ENCODE data around the gene CUBN. TPM values are rescaled to one million over a fixed set of nuclear protein-coding genes. Genes with fewer than 3 reads are reported as not detected.

Gene CUBN
- total and polyA plus RNA-seq, 9 of the 15 experiments (the other 6 are each of a cell fraction or from before 2014, with no cell fraction given) = 0.04 to 0.33 (median 0.09) TPM

- TF ChIP-seq SMARCE1 (IDR thresholded peaks at IDR 0.05) = peak; percentile 13; the same call in 1 of the 2 replicates
- no peak; the same call in 1 of the 2 replicates for TF ChIP-seq CEBPG (CRISPR knock-in tag; IDR thresholded peaks at IDR 0.05)
- 0 out of 4 replicates have a peak, but pooled peaks of 1 of the 2 experiments have one; percentile 26 for TF ChIP-seq CEBPG (tag; conservative IDR thresholded peaks at IDR 0.05 in 1 of 2, IDR thresholded peaks at IDR 0.05 in 1 of 2)
- no peak for TF ChIP-seq ZNF449 (CRISPR knock-in tag; IDR thresholded peaks at IDR 0.05)
Measured at GRCh38 chr10:16996530-16996964, 133.1 kb downstream of the CUBN start (continued).

- ATAC-seq = peak; percentile 89
- Histone ChIP-seq H3K4me1 (replicated peaks in 1 of 2; ENCODE audit: control insufficient read depth in 2 of 2, insufficient read depth in 2 of 2, low read length in 2 of 2) (peaks cover 0 to 13% of the 10 kb centered on the region in 2 experiments; a peak in 2 of 5 replicates), H3K27me3 (ENCODE audit: control insufficient read depth in 2 of 2, insufficient read depth in 2 of 2, low read length in 2 of 2) (no peaks in the 10 kb centered on the region), H3K27ac (ENCODE audit: extremely low read depth, low read depth, low read length) (peak overlapping the region; percentile 81; the same call in 2 of the 3 replicates), H3K36me3 (ENCODE audit: control insufficient read depth, insufficient read depth, low read length) (no peaks in the 10 kb centered on the region), H3K9me1 (ENCODE audit: control insufficient read depth, insufficient read depth, low read length) (no peaks in the 10 kb centered on the region), H3K9me3 (replicated peaks; ENCODE audit: control insufficient read depth, insufficient read depth, low read depth, low read length) (no peaks in the 10 kb centered on the region), H3K4me2 (ENCODE audit: insufficient read depth, low read length) (peak overlapping the region; percentile 66), H4K20me1 (replicated peaks; ENCODE audit: control insufficient read depth, insufficient read depth, low read length) (no peaks in the 10 kb centered on the region), H3K9ac (ENCODE audit: insufficient read depth in 1 of 2, low read depth in 2 of 2, low read length in 2 of 2) (peak overlapping the region in 1 of 2 experiments; percentile 44; a peak in 1 of 4 replicates), H2AFZ (ENCODE audit: low read depth, low read length) (peak overlapping the region; percentile 79; the same call in 1 of the 2 replicates), H3K79me2 (ENCODE audit: control insufficient read depth, insufficient read depth, low read length) (no peaks in the 10 kb centered on the region), H3K4me3 (no peak overlapping the region)
- 4% methylated on average over 6 of the region's 6 CpGs for WGBS (ENCODE audit: insufficient coverage, low coverage, missing lambda C conversion rate)
- ChIA-PET CTCF (ENCODE audit: low intra/inter-chr PET ratio) (no interaction called here), POLR2A (interaction anchor here (0.8 to 1.6 kb wide), 6 partner anchors 9 to 233 kb away, joined by 3 to 4 read pairs (median 3); no protein-coding TSS in a partner anchor)
- intact Hi-C loops (cut with micrococcal nuclease) = no loop called here
- no TSS peak for BruUV-seq (replicated peaks)
- FAIRE-seq = peak; percentile 95
- DNase-seq (ENCODE audit: extremely low read depth in 1 of 4, low spot score in 3 of 4) = peak; percentile 60 to 88 (median 69)
- in situ Hi-C loops (cut with MboI) = no loop called here
- TF ChIP-seq HCFC1 (IDR thresholded peaks at IDR 0.05; ENCODE audit: low read depth, low read length) = no peak
- TF ChIP-seq ARHGAP35 (IDR thresholded peaks at IDR 0.05; ENCODE audit: partially characterized antibody) = no peak
- TF ChIP-seq SAFB (IDR thresholded peaks at IDR 0.05; ENCODE audit: borderline replicate concordance, low read depth, low read length) = no peak
- TF ChIP-seq ZBTB49 (CRISPR knock-in tag; IDR thresholded peaks at IDR 0.05; ENCODE audit: borderline replicate concordance) = no peak
- no peak for TF ChIP-seq ZC3H8 (IDR thresholded peaks at IDR 0.05)
- TF ChIP-seq THRB (CRISPR knock-in tag; conservative IDR thresholded peaks at IDR 0.05) = no peak
- TF ChIP-seq E2F4 (CRISPR knock-in tag; IDR thresholded peaks at IDR 0.05; ENCODE audit: low read depth) = no peak
- TF ChIP-seq ZNF655 (CRISPR knock-in tag; IDR thresholded peaks at IDR 0.05) = no peak
Measured at GRCh38 chr10:16995867-16996529, 133.6 kb downstream of the CUBN start.

All from K562 (cell line).